Esophagus squamous epithelium (tissue), 4 donors: Measurements from ENCODE around the gene FAM204A.

Experiments used
- POLR2A ChIP-seq, 4 donors: fragments of 450-650 bp; IDR thresholded peaks; one replicate each; pipeline ENCODE4 v1.6.1; 2017; ENCODE audit warnings: antibody characterized with exemption in 4 of 4, mild to moderate bottlenecking in 4 of 4, moderate library complexity in 3 of 4
- TF ChIP-seq, protein P1 (sequence below), 6 experiments: fragments of 450-650 bp in 4 of 6; fragments of 200-600 bp in 2 of 6; sonication (generic) in 2 of 6; IDR thresholded peaks; one replicate each; pipeline ENCODE4 v1.5.1; 2016 to 2019; ENCODE audit warnings: antibody characterized with exemption in 6 of 6, mild to moderate bottlenecking in 4 of 6, moderate library complexity in 4 of 6

DNA sequence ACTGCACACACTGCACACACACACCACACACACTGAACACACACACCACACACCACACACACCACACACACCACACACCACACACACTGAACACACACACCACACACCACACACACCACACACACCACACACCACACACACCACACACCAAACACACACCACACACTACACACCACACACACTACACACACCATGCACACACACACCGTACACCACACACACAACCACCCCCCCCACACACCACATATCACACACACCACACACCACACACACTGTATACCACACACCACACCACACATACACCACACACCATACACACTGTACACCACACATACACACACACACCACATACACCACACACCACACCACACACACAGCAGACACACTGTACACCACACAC lies 59.5 kb downstream of the FAM204A start:
- TF ChIP-seq, protein P1, sequence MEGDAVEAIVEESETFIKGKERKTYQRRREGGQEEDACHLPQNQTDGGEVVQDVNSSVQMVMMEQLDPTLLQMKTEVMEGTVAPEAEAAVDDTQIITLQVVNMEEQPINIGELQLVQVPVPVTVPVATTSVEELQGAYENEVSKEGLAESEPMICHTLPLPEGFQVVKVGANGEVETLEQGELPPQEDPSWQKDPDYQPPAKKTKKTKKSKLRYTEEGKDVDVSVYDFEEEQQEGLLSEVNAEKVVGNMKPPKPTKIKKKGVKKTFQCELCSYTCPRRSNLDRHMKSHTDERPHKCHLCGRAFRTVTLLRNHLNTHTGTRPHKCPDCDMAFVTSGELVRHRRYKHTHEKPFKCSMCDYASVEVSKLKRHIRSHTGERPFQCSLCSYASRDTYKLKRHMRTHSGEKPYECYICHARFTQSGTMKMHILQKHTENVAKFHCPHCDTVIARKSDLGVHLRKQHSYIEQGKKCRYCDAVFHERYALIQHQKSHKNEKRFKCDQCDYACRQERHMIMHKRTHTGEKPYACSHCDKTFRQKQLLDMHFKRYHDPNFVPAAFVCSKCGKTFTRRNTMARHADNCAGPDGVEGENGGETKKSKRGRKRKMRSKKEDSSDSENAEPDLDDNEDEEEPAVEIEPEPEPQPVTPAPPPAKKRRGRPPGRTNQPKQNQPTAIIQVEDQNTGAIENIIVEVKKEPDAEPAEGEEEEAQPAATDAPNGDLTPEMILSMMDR (IDR thresholded peaks at IDR 0.05), result no peak
- TF ChIP-seq POLR2A (IDR thresholded peaks at IDR 0.05), result no peak
